Stimulated activated effector memory CD8-positive, alpha-beta T cell treated with anti-CD3 and anti-CD28 coated beads, Interleukin-12 subunit alpha, Interleukin-12 subunit beta, amount 100 ng/mL, for 72 hours (primary cell): Measurements from ENCODE around the gene FGF3.
A peak's percentile ranks its signal among the peaks of the same experiment; 100 is the strongest.

Source experiments
- ATAC-seq: fragments of 150-1000 bp; cut with Tn5 transposase; 2 replicates; pipeline ENCODE4 v1.10.0; 2021
- DNase-seq, 2 donors: peaks; one replicate each; pipeline ENCODE4 v3.0.0; 2021 to 2022; ENCODE audit warnings: low spot score in 2 of 2
- H3K27ac Mint-ChIP-seq: one replicate; pipeline ENCODE4 v1.8.0; 2022; ENCODE audit warnings: mild to moderate bottlenecking, mixed read lengths
- H3K36me3 Mint-ChIP-seq: one replicate; pipeline ENCODE4 v1.8.0; 2022; ENCODE audit warnings: mild to moderate bottlenecking, mixed read lengths
- H3K4me1 Mint-ChIP-seq: one replicate; pipeline ENCODE4 v1.8.0; 2022; ENCODE audit warnings: mixed read lengths
- H3K4me3 Mint-ChIP-seq: one replicate; pipeline ENCODE4 v1.8.0; 2022; ENCODE audit warnings: mild to moderate bottlenecking, mixed read lengths
- H3K9me3 Mint-ChIP-seq: one replicate; pipeline ENCODE4 v1.8.0; 2022; ENCODE audit warnings: mixed read lengths

FGF3 gene

DNA sequence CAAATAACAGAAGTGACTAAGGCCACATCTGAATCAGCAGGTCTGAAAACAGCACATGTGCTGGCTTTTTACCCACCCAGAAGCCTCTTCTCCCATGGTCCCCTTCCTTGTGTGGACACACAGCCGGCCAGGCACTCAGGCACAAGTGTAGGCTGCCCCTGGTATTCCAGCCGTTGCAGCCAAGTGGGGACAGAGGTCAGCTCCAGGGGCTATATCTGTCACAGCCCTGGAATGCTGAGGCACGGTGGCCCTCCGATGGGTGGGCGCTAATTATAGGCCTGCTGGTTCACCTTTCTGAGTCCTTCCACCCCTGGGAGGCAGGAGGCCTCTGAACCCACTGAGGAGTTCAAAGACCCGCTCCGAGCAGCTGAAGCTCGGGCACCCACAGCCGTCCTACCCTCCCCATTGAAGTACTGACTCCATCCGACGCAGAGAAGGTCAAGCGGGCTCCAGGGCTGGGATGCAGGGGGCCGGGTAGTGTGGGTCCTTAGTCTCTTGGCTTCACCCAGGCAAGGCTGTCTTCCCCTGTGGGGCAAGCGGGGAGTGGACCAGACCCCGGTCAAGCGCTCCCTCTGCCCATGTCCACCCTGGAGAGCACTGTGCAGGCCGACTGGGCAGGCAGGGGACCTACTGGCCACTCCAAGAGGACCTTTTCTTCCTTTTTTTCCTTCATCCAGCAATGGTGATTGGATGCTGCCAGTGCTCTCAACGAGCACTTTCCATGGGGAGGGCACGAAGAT is 14.3 kb downstream of the FGF3 start:
- no peak for DNase-seq
- H3K9me3 Mint-ChIP-seq: no peaks in the 10 kb centered on the region
- H3K4me1 Mint-ChIP-seq: no peaks in the 10 kb centered on the region
- H3K4me3 Mint-ChIP-seq: no peak overlapping the region
- no peak overlapping the region for H3K27ac Mint-ChIP-seq
- no peak for ATAC-seq
- no peaks in the 10 kb centered on the region for H3K36me3 Mint-ChIP-seq

DNA sequence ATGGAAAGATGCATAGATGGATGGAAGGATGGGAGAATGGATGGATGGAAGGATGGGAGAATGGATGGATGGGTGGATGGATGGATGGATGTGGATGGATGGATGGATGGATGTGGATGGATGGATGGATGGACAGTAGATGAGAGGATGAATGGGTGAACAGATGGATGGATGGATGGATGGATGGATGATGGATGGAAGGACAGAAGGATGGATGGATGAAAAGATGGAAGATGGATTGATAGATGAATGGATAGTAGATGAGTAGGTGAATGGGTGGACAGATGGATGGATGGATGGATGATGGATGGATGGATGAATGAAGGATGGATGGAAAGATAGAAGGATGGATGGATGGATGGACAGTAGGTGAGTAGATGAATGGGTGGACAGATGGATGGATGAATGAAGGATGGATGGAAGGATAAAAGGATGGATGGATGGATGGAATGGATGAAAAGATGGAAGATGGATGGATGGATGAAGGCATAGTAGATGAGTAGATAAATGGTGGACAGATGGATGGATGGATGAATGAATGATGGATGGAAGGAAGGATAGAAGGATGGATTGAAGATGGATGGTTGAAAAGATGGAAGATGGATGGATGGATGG is 15.5 kb downstream of the FGF3 start:
- Mint-ChIP-seq H3K9me3 (no peaks in the 10 kb centered on the region), H3K4me1 (no peaks in the 10 kb centered on the region), H3K4me3 (no peak overlapping the region), H3K36me3 (no peaks in the 10 kb centered on the region), H3K27ac (no peak overlapping the region)
- ATAC-seq: no peak
- no peak for DNase-seq

DNA sequence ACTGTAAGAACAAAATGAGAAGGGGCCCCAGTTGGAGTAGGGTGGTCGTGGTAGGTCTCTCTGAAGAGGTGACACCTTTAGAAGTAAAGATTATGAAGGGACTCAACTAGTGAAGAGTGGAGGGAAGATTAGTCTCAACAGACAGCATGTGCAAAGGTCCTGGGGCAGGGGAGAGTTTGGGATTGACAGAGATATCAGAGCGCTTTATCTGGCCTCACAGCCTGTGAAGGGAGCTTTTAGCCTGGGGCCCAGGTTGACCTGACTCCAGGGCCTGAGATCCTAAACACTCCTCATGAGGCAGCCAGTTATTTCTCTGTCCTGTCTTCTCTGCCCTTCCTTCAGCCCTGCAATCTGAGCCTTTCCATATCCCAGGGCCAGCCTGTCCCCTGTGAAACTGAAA is 16.2 kb downstream of the FGF3 start:
- H3K27ac Mint-ChIP-seq: no peak overlapping the region
- DNase-seq (no peak), ATAC-seq (no peak)
- H3K4me1 Mint-ChIP-seq: no peaks in the 10 kb centered on the region
- H3K36me3 Mint-ChIP-seq: no peaks in the 10 kb centered on the region
- H3K4me3 Mint-ChIP-seq: no peak overlapping the region
- H3K9me3 Mint-ChIP-seq: no peaks in the 10 kb centered on the region

DNA sequence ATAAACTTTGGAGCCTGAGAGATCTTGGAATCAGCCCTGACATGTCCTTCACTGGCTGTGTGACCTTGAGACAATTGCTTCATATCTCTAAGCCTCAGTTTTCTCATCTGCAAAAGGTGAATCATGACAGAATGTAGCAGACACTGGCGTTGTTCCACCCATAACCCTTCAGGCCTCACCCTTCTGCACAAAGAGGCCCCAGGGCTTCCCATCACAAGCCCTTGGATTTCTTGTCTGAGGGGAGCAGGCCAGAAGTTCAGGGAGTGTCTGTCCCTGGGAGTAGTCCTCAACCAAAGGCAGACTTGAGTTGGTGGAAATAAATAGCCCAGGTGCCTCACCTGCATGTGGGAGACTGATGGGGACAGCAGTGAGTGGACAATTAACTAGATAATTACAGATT is 16.6 kb downstream of the FGF3 start:
- H3K4me1 Mint-ChIP-seq: no peaks in the 10 kb centered on the region
- no peaks in the 10 kb centered on the region for H3K9me3 Mint-ChIP-seq
- no peak for ATAC-seq
- no peak for DNase-seq
- no peak overlapping the region for H3K27ac Mint-ChIP-seq
- no peaks in the 10 kb centered on the region for H3K36me3 Mint-ChIP-seq
- H3K4me3 Mint-ChIP-seq: no peak overlapping the region

DNA sequence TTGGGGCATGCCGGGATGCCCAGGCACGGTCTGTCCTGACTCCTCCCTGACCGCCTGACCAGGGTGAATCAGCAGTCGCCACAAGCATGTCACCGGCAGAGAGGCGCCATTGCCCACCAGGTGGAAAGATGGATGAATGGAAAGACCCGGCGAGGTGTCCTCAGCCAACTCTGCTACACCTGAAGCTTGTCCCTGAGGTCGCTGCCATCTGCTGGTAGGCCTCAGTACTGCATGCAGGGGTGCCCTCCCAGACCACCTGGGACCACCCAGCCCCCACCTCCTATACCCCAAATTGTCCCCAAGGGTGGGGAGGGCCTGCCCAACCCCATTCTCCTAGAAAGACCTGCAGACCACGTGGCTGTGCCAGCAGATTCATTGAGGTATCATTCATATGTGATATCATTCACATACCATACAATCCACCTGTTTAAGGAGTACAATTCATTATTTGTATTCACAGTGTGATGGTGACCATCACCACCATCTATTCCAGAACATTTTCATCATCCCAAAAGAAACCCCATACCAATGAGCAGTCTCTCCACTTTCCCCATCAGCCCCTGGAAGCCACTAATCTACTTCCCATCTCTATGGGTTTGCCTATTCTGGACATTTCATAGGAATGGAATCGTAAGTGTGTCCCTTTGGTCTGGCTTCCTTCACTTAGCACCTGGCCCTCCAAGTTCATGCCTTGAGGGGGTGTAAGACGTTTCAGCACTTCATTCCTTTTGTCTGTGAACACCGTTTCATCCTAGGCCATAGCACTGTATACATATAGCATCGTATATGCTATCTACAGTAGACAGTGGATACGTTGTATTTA is 17.5 kb downstream of the FGF3 start:
- no peaks in the 10 kb centered on the region for H3K9me3 Mint-ChIP-seq
- DNase-seq (peak; percentile 11 to 64), ATAC-seq (no peak)

DNA sequence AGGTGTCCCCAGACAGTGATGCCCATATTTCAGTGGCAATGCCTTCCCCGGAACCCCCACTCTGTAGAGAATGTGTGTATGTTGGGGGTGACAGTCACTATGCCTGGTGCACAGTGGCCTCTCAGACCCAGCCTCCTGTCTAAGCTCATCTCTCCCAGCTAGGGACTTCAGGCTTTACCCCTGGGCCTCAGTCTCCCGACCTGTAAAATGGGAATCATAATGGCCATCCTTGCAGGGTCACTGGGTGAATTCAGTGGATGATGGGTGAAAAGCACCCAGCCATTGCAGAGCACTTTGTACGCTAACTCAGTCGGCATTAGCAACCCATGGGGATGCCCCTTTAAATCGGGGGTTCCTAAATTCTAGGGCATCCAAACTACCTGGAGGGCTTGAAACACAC is 18.9 kb downstream of the FGF3 start:
- Mint-ChIP-seq H3K27ac (no peak overlapping the region), H3K9me3 (no peaks in the 10 kb centered on the region), H3K36me3 (no peaks in the 10 kb centered on the region), H3K4me1 (no peaks in the 10 kb centered on the region), H3K4me3 (no peak overlapping the region)
- no peak for DNase-seq
- no peak for ATAC-seq

More for the DNA sequence above, 17.5 kb downstream of the FGF3 start:
- Mint-ChIP-seq H3K4me1 (no peaks in the 10 kb centered on the region), H3K4me3 (no peak overlapping the region), H3K36me3 (no peaks in the 10 kb centered on the region), H3K27ac (no peak overlapping the region)

DNA sequence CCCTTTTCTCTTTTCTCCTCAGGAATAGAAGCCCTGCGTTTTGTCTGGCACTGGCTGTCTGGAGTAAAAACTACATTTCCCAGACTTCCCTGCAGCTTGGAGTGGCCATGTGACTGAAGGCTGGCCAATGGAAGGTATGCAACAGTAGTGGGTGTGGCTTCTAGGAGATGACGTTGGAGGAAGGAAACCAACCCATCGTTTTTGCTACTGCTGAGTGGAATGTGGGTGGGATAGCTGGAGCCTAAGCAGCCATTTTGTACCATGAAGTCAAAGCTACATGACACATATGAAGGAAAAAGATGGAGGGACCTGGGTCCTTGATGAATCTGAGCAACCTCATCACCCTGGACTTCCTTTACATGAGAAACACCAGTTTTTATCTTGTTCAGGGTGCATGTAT is 19.6 kb downstream of the FGF3 start:
- no peak for ATAC-seq
- Mint-ChIP-seq H3K4me3 (no peak overlapping the region), H3K4me1 (no peaks in the 10 kb centered on the region), H3K9me3 (no peaks in the 10 kb centered on the region), H3K27ac (no peak overlapping the region), H3K36me3 (no peaks in the 10 kb centered on the region)
- no peak for DNase-seq

DNA sequence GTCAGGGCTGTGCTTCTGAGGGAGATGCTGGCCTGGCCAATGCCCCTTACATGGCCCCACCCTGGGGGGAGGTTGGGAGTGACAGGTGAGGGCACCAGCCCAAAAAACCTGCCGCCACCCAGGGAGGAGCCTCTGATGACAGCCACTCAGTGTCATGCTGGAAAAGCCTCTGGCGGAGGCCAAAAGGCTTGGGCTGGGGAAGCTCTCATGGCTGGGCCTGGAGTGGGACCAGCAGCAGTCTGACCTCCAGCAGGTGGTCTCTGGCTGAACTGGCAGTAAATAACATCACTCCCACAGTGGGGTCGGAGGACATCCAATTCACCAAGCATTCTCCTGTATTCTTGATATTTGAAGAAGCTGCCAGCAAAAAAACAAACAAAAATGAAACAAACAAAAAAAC is 20.1 kb downstream of the FGF3 start:
- ATAC-seq (no peak), DNase-seq (no peak)
- no peak overlapping the region for H3K27ac Mint-ChIP-seq
- no peaks in the 10 kb centered on the region for H3K9me3 Mint-ChIP-seq
- no peaks in the 10 kb centered on the region for H3K36me3 Mint-ChIP-seq
- no peaks in the 10 kb centered on the region for H3K4me1 Mint-ChIP-seq
- no peak overlapping the region for H3K4me3 Mint-ChIP-seq

DNA sequence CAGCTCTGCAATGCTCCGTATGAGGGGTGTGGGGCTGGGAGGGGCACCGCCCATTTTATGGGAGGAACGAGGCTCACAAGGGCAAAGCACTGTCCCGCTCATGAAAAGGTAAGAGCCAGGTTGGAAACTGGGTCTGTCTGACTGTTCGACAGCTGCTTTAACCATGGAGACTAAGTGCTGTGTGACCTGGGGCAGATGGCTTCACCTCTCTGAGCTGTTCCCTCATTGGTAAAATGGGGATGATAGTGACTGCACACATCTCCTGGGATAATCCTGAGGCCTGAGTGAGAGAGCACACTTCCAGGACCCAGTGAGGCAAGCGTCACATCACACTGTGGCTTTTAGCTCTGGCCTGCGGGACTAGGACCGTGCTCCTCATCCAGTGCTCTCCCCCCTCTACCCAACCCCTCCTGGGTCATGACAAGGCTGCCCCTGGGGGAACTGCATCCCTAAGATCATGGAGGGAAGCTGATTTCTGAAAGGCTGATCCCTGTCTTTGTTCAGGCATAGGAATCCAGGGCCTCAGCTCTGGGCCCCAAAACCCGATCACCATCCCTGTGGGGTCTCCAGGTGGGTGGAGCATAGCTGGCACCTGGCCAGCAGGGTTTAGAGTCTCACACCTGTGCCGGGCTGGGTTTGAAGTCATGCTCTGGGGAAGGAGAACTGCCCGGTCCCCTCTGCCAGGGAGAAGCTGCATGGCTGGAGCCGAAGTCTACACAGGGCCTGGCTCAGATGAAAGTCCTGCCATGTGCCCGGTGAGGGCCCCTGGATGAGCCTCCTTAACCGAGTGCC is 21.3 kb downstream of the FGF3 start:
- ATAC-seq (no peak), DNase-seq (no peak)
- no peak overlapping the region for H3K27ac Mint-ChIP-seq
- H3K36me3 Mint-ChIP-seq: no peaks in the 10 kb centered on the region
- H3K4me3 Mint-ChIP-seq: no peak overlapping the region
- H3K9me3 Mint-ChIP-seq: no peaks in the 10 kb centered on the region
- H3K4me1 Mint-ChIP-seq: no peaks in the 10 kb centered on the region

DNA sequence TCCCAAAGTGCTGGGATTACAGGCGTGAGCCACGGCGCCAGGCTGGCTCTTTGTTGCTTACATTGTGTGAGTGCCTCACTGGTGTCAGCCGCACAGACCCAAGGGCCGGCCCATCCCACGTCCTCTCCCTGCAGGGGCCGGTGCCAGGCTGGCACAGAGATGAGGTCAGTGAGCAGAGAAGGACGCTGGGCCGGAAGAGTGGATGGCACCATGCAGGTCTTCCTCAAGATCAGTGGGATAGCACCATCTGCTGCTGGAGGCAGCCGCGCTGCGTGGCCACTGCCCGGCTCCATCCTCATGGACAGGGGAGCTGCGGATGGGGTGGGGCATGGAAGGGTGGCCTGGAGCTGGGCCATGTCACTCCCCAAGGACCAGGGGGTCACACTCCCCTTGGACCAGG is 22.1 kb downstream of the FGF3 start:
- no peak for DNase-seq
- no peaks in the 10 kb centered on the region for H3K4me1 Mint-ChIP-seq

DNA sequence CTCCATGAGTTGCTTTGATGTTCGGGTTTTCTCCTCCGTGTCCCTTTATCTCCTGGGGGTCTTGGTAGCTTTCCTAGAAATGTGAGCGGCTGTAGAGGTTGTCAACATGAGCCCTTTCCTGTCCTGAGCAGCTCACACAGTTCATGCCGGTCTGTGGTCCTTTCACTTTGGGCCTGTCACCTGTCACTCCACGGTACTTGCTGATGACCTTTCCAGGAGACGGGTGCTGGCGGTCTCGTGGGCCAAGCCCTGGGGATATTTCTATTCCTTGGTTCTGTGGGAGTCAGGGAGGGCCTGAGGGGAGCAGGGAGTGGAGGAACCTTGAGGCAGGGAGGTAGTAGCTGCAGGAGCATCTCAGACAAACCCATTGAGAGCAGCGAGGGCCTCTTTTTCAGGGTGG is 23.2 kb downstream of the FGF3 start:
- no peak for DNase-seq
- H3K27ac Mint-ChIP-seq: no peak overlapping the region

More for the DNA sequence above, 22.1 kb downstream of the FGF3 start:
- no peak overlapping the region for H3K27ac Mint-ChIP-seq
- H3K9me3 Mint-ChIP-seq: no peaks in the 10 kb centered on the region
- H3K36me3 Mint-ChIP-seq: no peaks in the 10 kb centered on the region
- H3K4me3 Mint-ChIP-seq: no peak overlapping the region
- no peak for ATAC-seq

DNA sequence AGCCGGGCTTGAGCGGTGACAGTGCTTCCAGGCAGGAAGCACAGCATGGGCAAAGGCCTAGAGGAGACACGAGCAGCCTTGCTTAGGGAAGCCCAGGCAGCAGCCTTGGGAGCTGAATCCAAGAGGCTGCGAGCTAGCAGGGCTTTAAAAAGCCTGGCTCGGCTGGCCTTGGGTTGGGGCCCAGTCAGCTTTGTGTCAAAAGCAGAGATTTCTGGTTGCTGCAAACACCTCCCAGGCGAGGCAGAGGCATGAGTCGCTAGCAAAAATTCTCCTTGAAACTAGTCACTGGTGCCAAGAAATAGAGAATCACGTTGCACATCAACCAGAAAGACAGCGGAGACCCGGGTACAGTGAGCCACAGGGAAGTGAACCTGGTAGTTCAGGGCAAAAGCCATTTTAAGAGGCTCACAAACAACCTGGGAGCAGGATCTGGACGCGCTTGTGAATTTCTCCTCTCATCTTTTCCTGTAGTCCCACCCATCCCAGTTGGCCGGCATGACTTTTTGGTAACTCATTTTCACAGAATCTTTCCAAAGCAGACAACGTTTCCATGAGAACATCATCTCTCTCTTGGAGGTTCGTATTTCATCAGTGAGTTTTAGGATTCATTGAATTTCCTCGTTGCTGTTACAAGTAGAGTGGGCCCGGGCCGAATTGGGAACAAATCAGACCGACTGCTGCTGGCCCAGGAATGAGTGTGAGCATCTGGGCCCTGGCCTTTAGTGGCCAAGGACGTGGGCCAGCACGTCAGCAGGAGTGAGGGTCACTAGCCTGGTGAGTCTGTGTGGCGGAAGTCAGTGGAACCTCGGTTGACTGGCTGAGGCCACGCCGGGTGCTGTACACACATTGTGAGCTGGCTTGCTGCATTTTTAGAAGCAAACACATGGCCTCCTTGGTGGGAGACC is 27.7 kb downstream of the FGF3 start:
- DNase-seq (no peak), ATAC-seq (peak; percentile 5)
- H3K27ac Mint-ChIP-seq: no peak overlapping the region
- no peak overlapping the region for H3K4me3 Mint-ChIP-seq
- H3K36me3 Mint-ChIP-seq: no peaks in the 10 kb centered on the region
- no peaks in the 10 kb centered on the region for H3K9me3 Mint-ChIP-seq
- H3K4me1 Mint-ChIP-seq: no peaks in the 10 kb centered on the region

More for the DNA sequence above, 23.2 kb downstream of the FGF3 start:
- Mint-ChIP-seq H3K9me3 (no peaks in the 10 kb centered on the region), H3K36me3 (no peaks in the 10 kb centered on the region), H3K4me1 (no peaks in the 10 kb centered on the region), H3K4me3 (no peak overlapping the region)
- no peak for ATAC-seq

DNA sequence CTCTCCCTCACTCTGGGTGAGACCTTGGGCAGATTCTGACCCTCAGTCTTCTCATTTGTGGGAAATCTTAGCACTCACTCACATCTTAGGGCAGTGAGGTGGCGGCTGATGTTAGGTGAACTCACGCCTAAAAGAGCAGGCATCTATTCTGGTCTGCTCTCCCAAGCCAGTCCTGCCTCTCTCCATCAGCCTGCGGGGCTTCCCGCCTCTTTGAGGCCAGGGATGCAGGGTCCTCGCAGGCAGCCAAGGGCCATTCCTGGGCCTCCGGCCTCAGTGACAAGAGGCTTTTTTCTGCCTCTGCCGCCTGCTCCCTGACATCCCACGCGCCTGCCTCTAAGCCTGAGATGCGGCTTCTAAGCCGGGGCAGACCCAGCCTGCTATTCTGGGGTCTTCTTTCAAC is 30.3 kb downstream of the FGF3 start:
- Mint-ChIP-seq H3K36me3 (no peaks in the 10 kb centered on the region), H3K4me1 (no peaks in the 10 kb centered on the region), H3K9me3 (no peaks in the 10 kb centered on the region), H3K4me3 (no peak overlapping the region), H3K27ac (no peak overlapping the region)
- DNase-seq (no peak), ATAC-seq (no peak)

DNA sequence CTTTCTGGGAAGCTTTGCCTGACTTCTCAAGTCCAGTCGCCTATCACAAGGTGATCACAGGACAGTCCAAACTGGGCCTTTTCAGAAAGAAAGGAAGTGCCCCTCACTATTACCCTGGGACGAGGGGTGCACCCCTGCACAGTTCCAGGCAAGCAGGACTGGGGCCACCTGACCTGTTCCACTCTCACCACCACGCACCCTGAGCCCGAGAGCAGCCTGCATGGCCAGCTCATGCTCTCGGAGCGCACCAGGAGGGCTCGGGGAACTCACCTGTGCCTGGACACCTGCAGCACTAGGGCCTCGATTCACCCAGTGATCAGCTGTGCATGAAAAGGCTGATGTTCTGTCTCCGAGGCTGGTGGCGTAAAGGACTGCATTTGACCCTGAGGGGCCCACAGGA is 31.3 kb downstream of the FGF3 start:
- no peak overlapping the region for H3K27ac Mint-ChIP-seq
- H3K4me1 Mint-ChIP-seq: no peaks in the 10 kb centered on the region
- no peak for ATAC-seq
- DNase-seq: no peak
- no peaks in the 10 kb centered on the region for H3K9me3 Mint-ChIP-seq
- no peaks in the 10 kb centered on the region for H3K36me3 Mint-ChIP-seq
- no peak overlapping the region for H3K4me3 Mint-ChIP-seq
